ENCODE data around the gene HCFC1R1.
"Not testable (repeated sequence)": the region's sequence is repeated elsewhere in the genome, so short reads cannot be mapped to it uniquely, and the experiment has no call there.

The HCFC1R1 gene

DNA sequence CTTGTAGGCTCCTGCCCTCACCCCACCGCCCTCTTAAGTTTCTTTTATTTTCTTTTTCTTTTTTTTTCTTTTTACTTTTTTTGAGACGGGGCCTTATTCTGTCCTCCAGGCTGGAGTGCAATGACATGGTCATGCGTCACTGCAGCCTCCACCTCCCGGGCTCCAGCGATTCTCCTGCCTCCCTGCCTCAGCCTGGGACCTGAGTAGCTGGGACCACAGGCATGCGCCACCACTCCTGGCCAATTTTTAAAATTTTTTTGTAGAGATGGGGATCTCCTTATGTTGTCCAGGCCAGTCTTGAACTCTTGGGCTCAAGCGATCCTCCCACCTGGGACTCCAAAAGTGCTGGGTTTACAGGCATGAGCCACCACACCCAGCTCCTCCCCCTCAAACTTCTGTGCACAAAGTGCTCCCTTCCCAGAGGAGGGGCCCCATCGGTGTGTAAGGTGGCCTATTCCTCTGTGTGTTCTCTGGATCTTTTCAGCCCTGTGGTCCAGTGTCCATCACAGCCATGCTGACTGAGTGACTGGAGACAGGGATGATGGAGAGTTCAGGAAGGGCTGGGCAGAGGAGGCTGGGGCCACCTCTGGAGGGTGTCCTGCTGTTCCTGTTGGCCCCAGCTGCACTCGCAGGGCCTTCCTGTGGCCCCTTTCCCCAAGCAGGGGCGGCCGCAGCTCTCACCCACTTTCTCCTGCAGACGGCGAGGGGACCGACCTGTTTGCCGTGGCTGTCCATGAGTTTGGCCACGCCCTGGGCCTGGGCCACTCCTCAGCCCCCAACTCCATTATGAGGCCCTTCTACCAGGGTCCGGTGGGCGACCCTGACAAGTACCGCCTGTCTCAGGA is 32.8 kb upstream of the HCFC1R1 start:
- no peak for TF ChIP-seq CTCF (IDR thresholded peaks at IDR 0.05; ENCODE audit: borderline replicate concordance, control extremely low read depth, extremely low read depth, insufficient read depth, missing control alignments)
- in situ Hi-C loops (cut with MboI; ENCODE audit: low sequenced_read_pairs, unreplicated experiment) = no loop called here
- DNase-seq (ENCODE audit: low spot score) = no peak

- in situ Hi-C loops (cut with MboI; ENCODE audit: low sequenced_read_pairs, unreplicated experiment); DNase-seq (ENCODE audit: low spot score): not testable (repeated sequence)
These were observed 32.0 kb upstream of the HCFC1R1 start for GRCh38 chr16:3055734-3056115.

- peak; percentile 19 for DNase-seq (ENCODE audit: low spot score)
- TF ChIP-seq CTCF (IDR thresholded peaks at IDR 0.05; ENCODE audit: borderline replicate concordance, control extremely low read depth, extremely low read depth, insufficient read depth, missing control alignments) = no peak
- in situ Hi-C loops (cut with MboI; ENCODE audit: low sequenced_read_pairs, unreplicated experiment) = no loop called here
These were observed 31.4 kb upstream of the HCFC1R1 start for GRCh38 chr16:3054965-3055733.

DNA sequence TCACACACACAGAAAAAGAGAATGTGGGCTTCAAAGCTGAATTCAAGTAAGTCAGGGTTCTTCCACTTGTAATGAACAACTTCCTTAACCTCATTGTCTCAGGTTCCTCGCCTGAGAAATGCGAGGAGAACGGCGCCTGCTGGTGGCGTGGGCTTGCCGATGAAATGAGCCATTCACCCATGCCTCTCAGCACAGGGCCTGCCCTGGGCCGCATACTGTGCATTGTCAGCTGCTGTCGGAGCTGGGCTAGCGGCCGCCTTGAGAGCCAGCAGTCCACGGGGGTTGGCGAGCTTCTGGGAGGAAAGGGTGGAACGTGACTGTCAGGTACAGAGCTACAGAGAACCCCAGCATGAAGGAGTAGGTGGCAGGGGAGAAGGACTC is 29.6 kb upstream of the HCFC1R1 start:
- DNase-seq (ENCODE audit: low spot score); in situ Hi-C loops (cut with MboI; ENCODE audit: low sequenced_read_pairs, unreplicated experiment): not testable (repeated sequence)

DNA sequence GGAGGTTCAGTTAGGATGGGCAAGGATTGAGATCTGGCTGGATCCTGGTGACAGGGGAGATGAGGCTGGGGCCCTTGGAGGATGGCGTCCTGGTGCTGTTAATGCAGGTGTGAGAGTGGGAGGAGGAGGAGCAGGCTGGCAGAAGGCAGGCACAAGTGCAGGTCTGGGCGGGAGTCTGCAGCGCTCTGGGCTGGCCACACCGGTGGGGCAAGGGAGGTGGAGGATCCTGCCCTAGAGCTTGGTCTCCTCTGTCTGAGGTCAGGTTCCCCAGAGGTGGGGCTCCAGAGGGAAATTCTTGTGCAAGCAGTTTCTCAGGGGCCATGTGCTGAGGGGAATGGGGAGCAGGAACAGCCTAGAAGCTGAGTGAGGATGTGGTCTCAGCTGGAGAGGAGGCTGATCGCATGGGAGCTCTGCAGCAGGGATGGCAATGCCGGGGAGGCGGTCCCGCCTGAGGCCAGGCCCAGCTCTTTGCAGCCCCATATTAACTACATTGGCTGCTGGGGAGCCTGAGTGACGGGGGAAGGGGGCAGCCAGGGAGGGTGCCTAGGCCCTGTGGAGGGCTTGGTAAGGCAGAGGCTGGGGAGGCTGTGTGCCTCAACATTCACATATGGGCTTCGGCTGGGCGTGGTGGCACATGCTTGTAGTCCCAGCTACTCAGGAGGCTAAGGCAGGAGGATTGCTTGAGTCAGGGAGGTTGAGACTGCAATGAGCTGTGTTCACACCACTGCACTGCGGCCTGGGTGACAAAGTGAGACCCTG is 29.0 kb upstream of the HCFC1R1 start:
- in situ Hi-C loops (cut with MboI; ENCODE audit: low sequenced_read_pairs, unreplicated experiment); DNase-seq (ENCODE audit: low spot score): not testable (repeated sequence)

- in situ Hi-C loops (cut with MboI; ENCODE audit: low sequenced_read_pairs, unreplicated experiment) = no loop called here
- no peak for DNase-seq (ENCODE audit: low spot score)
- no peak for TF ChIP-seq CTCF (IDR thresholded peaks at IDR 0.05; ENCODE audit: borderline replicate concordance, control extremely low read depth, extremely low read depth, insufficient read depth, missing control alignments)
These were observed 27.8 kb upstream of the HCFC1R1 start for GRCh38 chr16:3051494-3051893.

DNA sequence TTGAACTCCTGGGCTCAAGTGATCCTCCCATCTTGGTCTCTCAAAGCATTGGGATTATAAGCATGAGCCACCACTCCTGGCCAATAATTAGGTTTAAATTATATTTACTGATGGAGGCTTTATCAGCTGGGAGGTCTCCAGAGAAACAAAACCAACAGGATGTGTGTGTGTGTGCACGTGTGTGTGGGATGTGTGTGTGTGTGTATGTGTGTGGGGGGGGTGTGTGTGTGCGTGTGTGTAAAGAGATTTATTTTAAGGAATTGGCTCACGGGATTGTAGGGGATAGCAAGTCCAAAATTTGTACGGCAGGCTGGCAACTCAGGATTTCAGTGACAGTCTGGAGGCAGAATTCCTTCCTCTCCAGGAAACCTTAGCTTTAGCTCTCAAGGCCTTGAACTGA is 27.3 kb upstream of the HCFC1R1 start:
- no peak for TF ChIP-seq CTCF (IDR thresholded peaks at IDR 0.05; ENCODE audit: borderline replicate concordance, control extremely low read depth, extremely low read depth, insufficient read depth, missing control alignments)
- no peak for DNase-seq (ENCODE audit: low spot score)
- in situ Hi-C loops (cut with MboI; ENCODE audit: low sequenced_read_pairs, unreplicated experiment) = no loop called here

DNA sequence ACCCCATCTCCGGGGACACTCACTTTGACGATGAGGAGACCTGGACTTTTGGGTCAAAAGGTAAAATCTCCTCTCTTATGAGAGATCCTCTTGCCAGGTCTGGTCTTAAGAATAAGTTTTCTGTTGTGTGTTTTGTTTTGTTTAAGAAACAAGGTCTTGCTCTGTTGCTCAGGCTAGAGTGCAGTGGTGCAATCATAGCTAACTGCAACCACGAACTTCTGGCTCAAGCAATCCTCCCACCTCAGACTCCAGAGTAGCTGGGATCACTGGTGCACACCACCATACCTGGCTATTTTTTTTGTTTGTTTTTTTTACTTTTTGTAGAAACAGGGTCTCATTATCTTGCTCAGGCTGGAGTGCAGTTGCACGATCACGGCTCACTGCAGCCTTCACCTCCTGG is 26.7 kb upstream of the HCFC1R1 start:
- in situ Hi-C loops (cut with MboI; ENCODE audit: low sequenced_read_pairs, unreplicated experiment) = no loop called here
- no peak for TF ChIP-seq CTCF (IDR thresholded peaks at IDR 0.05; ENCODE audit: borderline replicate concordance, control extremely low read depth, extremely low read depth, insufficient read depth, missing control alignments)
- DNase-seq (ENCODE audit: low spot score) = no peak
